Liver (tissue), 9 donors: ENCODE results near the gene EPB41L2. TPM values are rescaled to one million over a fixed set of nuclear protein-coding genes. Genes with fewer than 3 reads are reported as not detected.

Source experiments
- DNase-seq: peaks from one replicate; pipeline ENCODE4 v3.0.0-alpha.2; 2017; ENCODE audit warnings: low spot score
- H3K27ac ChIP-seq, 2 donors: one replicate each; pipeline ENCODE4 v1.7.0; 2013; ENCODE audit warnings: inconsistent platforms in 2 of 2, low read length in 2 of 2, control low read depth in 1 of 2, low read depth in 1 of 2, mild to moderate bottlenecking in 1 of 2
- H3K27me3 ChIP-seq, 4 donors: one replicate each; pipeline versions ENCODE4 v1.6.1 to v1.7.0; 2013; ENCODE audit warnings: low read length in 3 of 4, inconsistent platforms in 1 of 4, mild to moderate bottlenecking in 1 of 4, moderate library complexity in 1 of 4; ENCODE audit not compliant: control insufficient read depth in 4 of 4, insufficient read depth in 4 of 4
- H3K36me3 ChIP-seq, 4 donors: one replicate each; pipeline versions ENCODE4 v1.6.1 to v1.7.0; 2013; ENCODE audit warnings: low read length in 3 of 4, mild to moderate bottlenecking in 3 of 4, low read depth in 1 of 4, moderate library complexity in 1 of 4; ENCODE audit not compliant: control insufficient read depth in 4 of 4, insufficient read depth in 3 of 4
- H3K4me1 ChIP-seq, 4 donors: one replicate each; pipeline versions ENCODE4 v1.6.1 to v1.7.0; 2013; ENCODE audit warnings: low read length in 3 of 4, mild to moderate bottlenecking in 3 of 4, moderate library complexity in 1 of 4; ENCODE audit not compliant: control insufficient read depth in 4 of 4, insufficient read depth in 4 of 4
- H3K4me3 ChIP-seq, 3 donors: one replicate each; pipeline versions ENCODE4 v1.6.1 to v1.7.0; 2013; ENCODE audit warnings: low read length in 3 of 3, control low read depth in 1 of 3, low read depth in 1 of 3, mild to moderate bottlenecking in 1 of 3
- H3K9ac ChIP-seq, 2 donors: one replicate each; pipeline ENCODE4 v1.7.0; 2013; ENCODE audit warnings: low read length in 2 of 2, mild to moderate bottlenecking in 2 of 2, moderate library complexity in 2 of 2, control low read depth in 1 of 2, low read depth in 1 of 2
- H3K9me3 ChIP-seq, 4 donors: one replicate each; pipeline versions ENCODE4 v1.6.1 to v1.7.0; 2013; ENCODE audit warnings: low read length in 3 of 4; ENCODE audit not compliant: control insufficient read depth in 4 of 4
- FOXA2 ChIP-seq: IDR thresholded peaks from 2 replicates; pipeline ENCODE4 v1.6.1; 2016; ENCODE audit warnings: antibody characterized with exemption
- GABPA ChIP-seq, 2 donors: IDR thresholded peaks in 1 of 2; conservative IDR thresholded peaks in 1 of 2; 2 replicates each; pipeline ENCODE4 v1.6.1; 2016; ENCODE audit warnings: antibody characterized with exemption in 2 of 2, mild to moderate bottlenecking in 1 of 2, moderate library complexity in 1 of 2
- HNF4A ChIP-seq, 2 donors: conservative IDR thresholded peaks; 2 replicates each; pipeline ENCODE4 v1.6.1; 2016; ENCODE audit warnings: antibody characterized with exemption in 2 of 2, mild to moderate bottlenecking in 2 of 2
- HNF4G ChIP-seq: IDR thresholded peaks from 2 replicates; pipeline ENCODE4 v1.6.1; 2016; ENCODE audit warnings: antibody characterized with exemption
- JUND ChIP-seq, 2 donors: IDR thresholded peaks; 2 replicates each; pipeline ENCODE4 v1.6.1; 2016; ENCODE audit warnings: antibody characterized with exemption in 2 of 2
- MAX ChIP-seq: IDR thresholded peaks from 2 replicates; pipeline ENCODE4 v1.6.1; 2016; ENCODE audit warnings: antibody characterized with exemption
- NR2F2 ChIP-seq: IDR thresholded peaks from 2 replicates; pipeline ENCODE4 v1.6.1; 2016; ENCODE audit warnings: antibody characterized with exemption
- RAD21 ChIP-seq, 2 donors: IDR thresholded peaks; 2 replicates each; pipeline ENCODE4 v1.6.1; 2016; ENCODE audit warnings: antibody characterized with exemption in 2 of 2, mild to moderate bottlenecking in 2 of 2
- RXRA ChIP-seq, 2 donors: IDR thresholded peaks; 2 replicates each; pipeline ENCODE4 v1.6.1; 2017 to 2018; ENCODE audit warnings: antibody characterized with exemption in 2 of 2, mild to moderate bottlenecking in 1 of 2
- SP1 ChIP-seq: IDR thresholded peaks from 2 replicates; pipeline ENCODE4 v1.6.1; 2018; ENCODE audit warnings: antibody characterized with exemption, mild to moderate bottlenecking
- TAF1 ChIP-seq: conservative IDR thresholded peaks from 2 replicates; pipeline ENCODE4 v1.6.1; 2016; ENCODE audit warnings: antibody characterized with exemption, mild to moderate bottlenecking
- YY1 ChIP-seq: IDR thresholded peaks from 2 replicates; pipeline ENCODE4 v1.6.1; 2016; ENCODE audit warnings: antibody characterized with exemption, mild to moderate bottlenecking
- WGBS: extraction: QIAGEN DNeasy Blood & Tissue Kit; methylation state at CpG from one replicate; pipeline ENCODE4 v1.1.7; 2013; 5-methylcytosine and 5-hydroxymethylcytosine counted together
- polyA plus RNA-seq, 2 donors: library from polyadenylated mRNA; stranded (reverse) in 1 of 2; unstranded in 1 of 2; fragments of 200-250 nt in 1 of 2; fragments of >200 nt in 1 of 2; fragmentation: Nextera tagmentation in 1 of 2; extraction: Ambion mirVana in 1 of 2; gene quantifications; one replicate each; pipeline versions ENCODE4 v1.2.1 to v1.2.3, GENCODE V29; 2013 to 2015
- total RNA-seq, 2 donors: library from RNA; depleted of rRNA; stranded (reverse); fragments of >200 nt; gene quantifications; one replicate each; pipeline ENCODE4 v1.2.3, GENCODE V29; 2014
- TF ChIP-seq, protein P1 (sequence below): IDR thresholded peaks from 2 replicates; pipeline ENCODE4 v1.6.1; 2016; ENCODE audit warnings: antibody characterized with exemption, mild to moderate bottlenecking
- TF ChIP-seq, protein P2 (sequence below): IDR thresholded peaks from 2 replicates; pipeline ENCODE4 v1.6.1; 2016; ENCODE audit warnings: antibody characterized with exemption
- TF ChIP-seq, protein P3 (sequence below): IDR thresholded peaks from 2 replicates; pipeline ENCODE4 v1.6.1; 2016; ENCODE audit warnings: antibody characterized with exemption
- TF ChIP-seq, protein P4 (sequence below): fragments of 150-350 bp; IDR thresholded peaks from 2 replicates; pipeline ENCODE4 v1.5.1; 2017; ENCODE audit warnings: improper control_type of control experiment, low read depth, low read length; ENCODE audit not compliant: missing input control
- donor health status: healthy.
- donor health status: healthy.
- donor health status: healthy.
- donor health status: healthy.
- donor health status: healthy.

The EPB41L2 gene
- total and polyA plus RNA-seq, 4 donors: 10.0 to 43.3 (median 18.7) TPM

- Histone ChIP-seq H3K9me3 (no peaks in the 10 kb centered on the region), H3K4me1 (peaks cover 5 to 48% (median 15%) of the 10 kb centered on the region in 4 donors), H3K27me3 (no peaks in the 10 kb centered on the region), H3K9ac (no peak overlapping the region), H3K27ac (peak overlapping the region; percentile 52 to 79), H3K4me3 (no peak overlapping the region), H3K36me3 (no peaks in the 10 kb centered on the region)
- WGBS: 79% methylated on average over 3 of the region's 3 CpGs
- no peak for DNase-seq
- no peak for TF ChIP-seq HNF4G
- TF ChIP-seq SP1: no peak
- TF ChIP-seq MAX: no peak
- TF ChIP-seq TAF1: no peak
- TF ChIP-seq, protein P1, sequence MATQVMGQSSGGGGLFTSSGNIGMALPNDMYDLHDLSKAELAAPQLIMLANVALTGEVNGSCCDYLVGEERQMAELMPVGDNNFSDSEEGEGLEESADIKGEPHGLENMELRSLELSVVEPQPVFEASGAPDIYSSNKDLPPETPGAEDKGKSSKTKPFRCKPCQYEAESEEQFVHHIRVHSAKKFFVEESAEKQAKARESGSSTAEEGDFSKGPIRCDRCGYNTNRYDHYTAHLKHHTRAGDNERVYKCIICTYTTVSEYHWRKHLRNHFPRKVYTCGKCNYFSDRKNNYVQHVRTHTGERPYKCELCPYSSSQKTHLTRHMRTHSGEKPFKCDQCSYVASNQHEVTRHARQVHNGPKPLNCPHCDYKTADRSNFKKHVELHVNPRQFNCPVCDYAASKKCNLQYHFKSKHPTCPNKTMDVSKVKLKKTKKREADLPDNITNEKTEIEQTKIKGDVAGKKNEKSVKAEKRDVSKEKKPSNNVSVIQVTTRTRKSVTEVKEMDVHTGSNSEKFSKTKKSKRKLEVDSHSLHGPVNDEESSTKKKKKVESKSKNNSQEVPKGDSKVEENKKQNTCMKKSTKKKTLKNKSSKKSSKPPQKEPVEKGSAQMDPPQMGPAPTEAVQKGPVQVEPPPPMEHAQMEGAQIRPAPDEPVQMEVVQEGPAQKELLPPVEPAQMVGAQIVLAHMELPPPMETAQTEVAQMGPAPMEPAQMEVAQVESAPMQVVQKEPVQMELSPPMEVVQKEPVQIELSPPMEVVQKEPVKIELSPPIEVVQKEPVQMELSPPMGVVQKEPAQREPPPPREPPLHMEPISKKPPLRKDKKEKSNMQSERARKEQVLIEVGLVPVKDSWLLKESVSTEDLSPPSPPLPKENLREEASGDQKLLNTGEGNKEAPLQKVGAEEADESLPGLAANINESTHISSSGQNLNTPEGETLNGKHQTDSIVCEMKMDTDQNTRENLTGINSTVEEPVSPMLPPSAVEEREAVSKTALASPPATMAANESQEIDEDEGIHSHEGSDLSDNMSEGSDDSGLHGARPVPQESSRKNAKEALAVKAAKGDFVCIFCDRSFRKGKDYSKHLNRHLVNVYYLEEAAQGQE: no peak
- no peak for TF ChIP-seq JUND (IDR thresholded peaks at IDR 0.05)
- TF ChIP-seq YY1: no peak
- TF ChIP-seq GABPA (IDR thresholded peaks at IDR 0.05 in 1 of 2, conservative IDR thresholded peaks at IDR 0.05 in 1 of 2): no peak
- TF ChIP-seq RAD21 (IDR thresholded peaks at IDR 0.05): no peak
- no peak for TF ChIP-seq HNF4A (conservative IDR thresholded peaks at IDR 0.05)
- no peak for TF ChIP-seq FOXA2
- no peak for TF ChIP-seq NR2F2
- TF ChIP-seq, protein P2, sequence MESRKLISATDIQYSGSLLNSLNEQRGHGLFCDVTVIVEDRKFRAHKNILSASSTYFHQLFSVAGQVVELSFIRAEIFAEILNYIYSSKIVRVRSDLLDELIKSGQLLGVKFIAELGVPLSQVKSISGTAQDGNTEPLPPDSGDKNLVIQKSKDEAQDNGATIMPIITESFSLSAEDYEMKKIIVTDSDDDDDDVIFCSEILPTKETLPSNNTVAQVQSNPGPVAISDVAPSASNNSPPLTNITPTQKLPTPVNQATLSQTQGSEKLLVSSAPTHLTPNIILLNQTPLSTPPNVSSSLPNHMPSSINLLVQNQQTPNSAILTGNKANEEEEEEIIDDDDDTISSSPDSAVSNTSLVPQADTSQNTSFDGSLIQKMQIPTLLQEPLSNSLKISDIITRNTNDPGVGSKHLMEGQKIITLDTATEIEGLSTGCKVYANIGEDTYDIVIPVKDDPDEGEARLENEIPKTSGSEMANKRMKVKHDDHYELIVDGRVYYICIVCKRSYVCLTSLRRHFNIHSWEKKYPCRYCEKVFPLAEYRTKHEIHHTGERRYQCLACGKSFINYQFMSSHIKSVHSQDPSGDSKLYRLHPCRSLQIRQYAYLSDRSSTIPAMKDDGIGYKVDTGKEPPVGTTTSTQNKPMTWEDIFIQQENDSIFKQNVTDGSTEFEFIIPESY: no peak
- TF ChIP-seq RXRA (IDR thresholded peaks at IDR 0.05): no peak
- TF ChIP-seq, protein P3, sequence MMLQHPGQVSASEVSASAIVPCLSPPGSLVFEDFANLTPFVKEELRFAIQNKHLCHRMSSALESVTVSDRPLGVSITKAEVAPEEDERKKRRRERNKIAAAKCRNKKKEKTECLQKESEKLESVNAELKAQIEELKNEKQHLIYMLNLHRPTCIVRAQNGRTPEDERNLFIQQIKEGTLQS: no peak
- TF ChIP-seq, protein P4, sequence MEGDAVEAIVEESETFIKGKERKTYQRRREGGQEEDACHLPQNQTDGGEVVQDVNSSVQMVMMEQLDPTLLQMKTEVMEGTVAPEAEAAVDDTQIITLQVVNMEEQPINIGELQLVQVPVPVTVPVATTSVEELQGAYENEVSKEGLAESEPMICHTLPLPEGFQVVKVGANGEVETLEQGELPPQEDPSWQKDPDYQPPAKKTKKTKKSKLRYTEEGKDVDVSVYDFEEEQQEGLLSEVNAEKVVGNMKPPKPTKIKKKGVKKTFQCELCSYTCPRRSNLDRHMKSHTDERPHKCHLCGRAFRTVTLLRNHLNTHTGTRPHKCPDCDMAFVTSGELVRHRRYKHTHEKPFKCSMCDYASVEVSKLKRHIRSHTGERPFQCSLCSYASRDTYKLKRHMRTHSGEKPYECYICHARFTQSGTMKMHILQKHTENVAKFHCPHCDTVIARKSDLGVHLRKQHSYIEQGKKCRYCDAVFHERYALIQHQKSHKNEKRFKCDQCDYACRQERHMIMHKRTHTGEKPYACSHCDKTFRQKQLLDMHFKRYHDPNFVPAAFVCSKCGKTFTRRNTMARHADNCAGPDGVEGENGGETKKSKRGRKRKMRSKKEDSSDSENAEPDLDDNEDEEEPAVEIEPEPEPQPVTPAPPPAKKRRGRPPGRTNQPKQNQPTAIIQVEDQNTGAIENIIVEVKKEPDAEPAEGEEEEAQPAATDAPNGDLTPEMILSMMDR: no peak
Observed at GRCh38 chr6:130825772-130826441, 237.1 kb downstream of the EPB41L2 start.
